A549 (cell line): ENCODE results near the gene TRAK2. TPM values are rescaled to one million over a fixed set of nuclear protein-coding genes. Genes with fewer than 3 reads are reported as not detected.

Experiments
- ATAC-seq, 2 experiments: fragments of 200-7000 bp in 1 of 2; fragments of >200 bp in 1 of 2; cut with Nextera tagmentation in 1 of 2; cut with Tn5 transposase in 1 of 2; 3 replicates each; pipeline versions ENCODE4 v1.8.0 to v1.9.1; 2018 to 2020; ENCODE audit warnings: mild to moderate bottlenecking in 1 of 2, moderate library complexity in 1 of 2
- CTCF ChIA-PET: fragments of 300-600 bp; sonication (Branson Sonifier 250); formaldehyde crosslinking; extraction: SDS; loops from one replicate; lab custom pipeline; 2021; ENCODE audit warnings: antibody characterized with exemption, inconsistent platforms; lab: Yijun Ruan, JAX
- POLR2A ChIA-PET: fragments of 350-600 bp; formaldehyde crosslinking; extraction: SDS; loops from one replicate; lab custom pipeline; 2021; ENCODE audit warnings: antibody characterized with exemption, inconsistent platforms; lab: Yijun Ruan, JAX
- DNase-seq, 2 experiments: peaks; one replicate each; pipeline versions ENCODE4 v3.0.0 to v3.0.0-alpha.2; 2011 to 2016; ENCODE audit warnings: low read depth in 1 of 2, low spot score in 1 of 2
- FAIRE-seq: peaks from 2 replicates; lab custom pipeline; 2011; peaks lifted over from hg19 to GRCh38; lab: Jason Lieb, UNC
- H3K27ac ChIP-seq, 2 experiments: fragments of >200 bp; sonication (Bioruptor Twin); formaldehyde crosslinking; 3 replicates each; pipeline ENCODE4 v1.5.1; 2016 to 2017
- H3K4me1 ChIP-seq: fragments of >200 bp; sonication (Bioruptor Twin); formaldehyde crosslinking; 3 replicates; pipeline ENCODE4 v1.6.1; 2016
- H3K4me2 ChIP-seq: fragments of >200 bp; sonication (Bioruptor Twin); formaldehyde crosslinking; 3 replicates; pipeline ENCODE4 v1.6.1; 2016
- H3K4me3 ChIP-seq: fragments of >200 bp; sonication (Bioruptor Twin); formaldehyde crosslinking; 3 replicates; pipeline ENCODE4 v1.5.1; 2016
- H3K9me3 ChIP-seq: fragments of >200 bp; sonication (Bioruptor Twin); formaldehyde crosslinking; 3 replicates; pipeline ENCODE4 v1.6.1; 2016
- BHLHE40 ChIP-seq: IDR thresholded peaks from 2 replicates; pipeline ENCODE4 v1.6.1; 2012; ENCODE audit warnings: low read depth, low read length, inconsistent platforms
- CBX2 ChIP-seq: fragments of 200-600 bp; sonication (generic); IDR thresholded peaks from 2 replicates; pipeline ENCODE4 v1.6.1; 2016; ENCODE audit warnings: low read depth, mild to moderate bottlenecking, borderline replicate concordance
- CEBPB ChIP-seq, 2 experiments: fragments of >200 bp in 1 of 2; sonication (Bioruptor Twin) in 1 of 2; formaldehyde crosslinking in 1 of 2; IDR thresholded peaks; 2 replicates each; pipeline ENCODE4 v1.6.1; 2012 to 2016
- ELK1 ChIP-seq: fragments of 150-350 bp; IDR thresholded peaks from 2 replicates; pipeline ENCODE4 v1.6.1; 2014; ENCODE audit warnings: low read depth, mild to moderate bottlenecking, low read length
- FOSB ChIP-seq: fragments of 250-450 bp; sonication (Bioruptor Pico); IDR thresholded peaks from 2 replicates; pipeline ENCODE4 v1.5.0; 2020; ENCODE audit warnings: mild to moderate bottlenecking, moderate library complexity
- FOSL2 ChIP-seq, 2 experiments: fragments of 450-650 bp in 1 of 2; fragments of >200 bp in 1 of 2; sonication (Bioruptor Twin) in 1 of 2; formaldehyde crosslinking; IDR thresholded peaks; 2 replicates each; pipeline versions ENCODE4 v1.5.0 to v1.6.1; 2016 to 2020; ENCODE audit warnings: mild to moderate bottlenecking in 1 of 2, moderate library complexity in 1 of 2
- FOXS1 ChIP-seq: fragments of 250-450 bp; sonication (Bioruptor Pico); IDR thresholded peaks from 2 replicates; pipeline ENCODE4 v1.5.0; 2020; ENCODE audit warnings: mild to moderate bottlenecking, moderate library complexity
- HES2 ChIP-seq: fragments of >200 bp; sonication (Bioruptor Twin); formaldehyde crosslinking; IDR thresholded peaks from 2 replicates; pipeline ENCODE4 v1.6.1; 2016
- HEYL ChIP-seq: fragments of 250-450 bp; sonication (Bioruptor Pico); IDR thresholded peaks from 2 replicates; pipeline ENCODE4 v1.8.0; 2021; ENCODE audit warnings: mild to moderate bottlenecking, moderate library complexity
- HMGXB4 ChIP-seq: fragments of 250-450 bp; sonication (Bioruptor Pico); IDR thresholded peaks from 2 replicates; pipeline ENCODE4 v1.5.0; 2021; ENCODE audit warnings: mild to moderate bottlenecking, moderate library complexity, borderline replicate concordance
- HOXB13 ChIP-seq: fragments of 250-450 bp; sonication (Bioruptor Pico); IDR thresholded peaks from 2 replicates; pipeline ENCODE4 v1.5.0; 2020; ENCODE audit warnings: low read depth, mild to moderate bottlenecking, moderate library complexity
- HOXB5 ChIP-seq: fragments of 250-450 bp; sonication (Bioruptor Pico); IDR thresholded peaks from 2 replicates; pipeline ENCODE4 v1.5.0; 2020; ENCODE audit warnings: mild to moderate bottlenecking, moderate library complexity
- JUNB ChIP-seq: fragments of >200 bp; sonication (Bioruptor Twin); formaldehyde crosslinking; IDR thresholded peaks from 2 replicates; pipeline ENCODE4 v1.6.1; 2016
- KDM5A ChIP-seq: fragments of 200-600 bp; sonication (generic); IDR thresholded peaks from 2 replicates; pipeline ENCODE4 v1.6.1; 2016; ENCODE audit warnings: antibody characterized with exemption, mild to moderate bottlenecking
- MAFK ChIP-seq: fragments of 450-650 bp; IDR thresholded peaks from 2 replicates; pipeline ENCODE4 v1.6.1; 2014; ENCODE audit not compliant: partially characterized antibody
- NFE2L2 ChIP-seq: fragments of 150-350 bp; conservative IDR thresholded peaks from 2 replicates; pipeline ENCODE4 v1.6.1; 2014; ENCODE audit warnings: low read length
- NPAS2 ChIP-seq: fragments of 250-450 bp; sonication (Bioruptor Pico); IDR thresholded peaks from 2 replicates; pipeline ENCODE4 v1.8.0; 2022; ENCODE audit warnings: mild to moderate bottlenecking, moderate library complexity, borderline replicate concordance
- NR3C1 ChIP-seq: fragments of >200 bp; sonication (Bioruptor Twin); formaldehyde crosslinking; IDR thresholded peaks from 3 replicates; pipeline ENCODE4 v1.6.1; 2017
- REST ChIP-seq: fragments of 200-600 bp; sonication (generic); IDR thresholded peaks from 2 replicates; pipeline ENCODE4 v1.6.1; 2016; ENCODE audit warnings: antibody characterized with exemption, mild to moderate bottlenecking, moderate library complexity
- RFX5 ChIP-seq: fragments of 450-650 bp; IDR thresholded peaks from 2 replicates; pipeline ENCODE4 v1.7.1; 2014; ENCODE audit warnings: antibody characterized with exemption, mild to moderate bottlenecking, moderate library complexity
- WGBS: methylation state at CpG from one replicate; pipeline ENCODE4 v1.1.6; 2017; ENCODE audit errors: missing lambda C conversion rate; 5-methylcytosine and 5-hydroxymethylcytosine counted together
- polyA plus RNA-seq, 4 experiments: library from polyadenylated mRNA; depleted of rRNA in 3 of 4; stranded (reverse); fragments of >200 nt; fragmentation: RNase III in 1 of 4; extraction: RNeasy Plus Mini Kit Qiagen cat#74134 plus additional on column Dnase treatment in 1 of 4; gene quantifications; 2 replicates in 3 of 4; 3 replicates in 1 of 4; pipeline ENCODE4 v1.2.3, GENCODE V29; 2011 to 2017

TRAK2 gene
- polyA plus RNA-seq, 2 of the 4 experiments (the other 2 are of a cell fraction), result 10.2 to 22.4 TPM

GRCh38 chr2:201358684-201359083, 92.6 kb downstream of the TRAK2 start:
- Histone ChIP-seq H3K9me3 (peaks cover 13% of the 10 kb centered on the region), H3K4me3 (no peak overlapping the region), H3K4me2 (no peak overlapping the region), H3K27ac (no peak overlapping the region), H3K4me1 (peaks cover 4% of the 10 kb centered on the region; the same call in 1 of the 3 replicates)
- CTCF ChIA-PET, result interaction anchor here (2.1 kb wide), 1 partner anchor 13 kb away, joined by 8 read pairs; no protein-coding TSS in a partner anchor
- 74% methylated on average over 3 of the region's 7 CpGs for WGBS
- FAIRE-seq, result no peak
- TF ChIP-seq JUNB (peak; percentile 22; the same call in 1 of the 2 replicates), HMGXB4 (CRISPR knock-in tag) (no peak), FOSL2 (IDR thresholded peaks at IDR 0.05) (peak; percentile 47), FOSL2 (CRISPR knock-in tag; IDR thresholded peaks at IDR 0.05) (peak; percentile 82), RFX5 (no peak), CBX2 (no peak), FOXS1 (CRISPR knock-in tag) (no peak)
- peak; percentile 76 to 84; a peak in 4 of 6 replicates for ATAC-seq
- peak; percentile 15 to 52 for DNase-seq
- POLR2A ChIA-PET, result no interaction called here

- POLR2A ChIA-PET, result no interaction called here
- TF ChIP-seq NPAS2 (no peak), KDM5A (no peak), HOXB5 (CRISPR knock-in tag) (no peak), HOXB13 (CRISPR knock-in tag) (no peak), CEBPB (IDR thresholded peaks at IDR 0.05) (no peak), FOSB (no peak), HES2 (no peak), ELK1 (no peak), FOSL2 (IDR thresholded peaks at IDR 0.05) (no peak), FOSL2 (CRISPR knock-in tag; IDR thresholded peaks at IDR 0.05) (no peak), MAFK (no peak), NR3C1 (no peak), BHLHE40 (no peak), FOXS1 (CRISPR knock-in tag) (no peak), NFE2L2 (no peak), REST (no peak), HEYL (CRISPR knock-in tag) (no peak)
- Histone ChIP-seq H3K9me3 (no peaks in the 10 kb centered on the region), H3K27ac (no peak within 1 kb of the TSS), H3K4me1 (peaks cover 4% of the 10 kb centered on the region; the same call in 1 of the 3 replicates), H3K4me2 (no peak within 1 kb of the TSS), H3K4me3 (no peak within 1 kb of the TSS)
- DNase-seq (peak; percentile 39 to 57), FAIRE-seq (no peak), ATAC-seq (peak; percentile 39 to 71; a peak in 5 of 6 replicates)
- CTCF ChIA-PET, result interaction anchor here (2.1 kb wide), 1 partner anchor 12 kb away, joined by 8 read pairs; no protein-coding TSS in a partner anchor
- 97% methylated on average over 1 of the region's 1 CpG for whole genome bisulfite sequencing
These were observed 94.0 kb downstream of the TRAK2 start, which contains the start of gene FLACC1 for GRCh38 chr2:201357221-201357620. Gene FLACC1, minus strand, starts transcription at chr2:201357345. Its CDS starts 5,941 bp downstream, at chr2:201351404.
